Measurements from ENCODE around the gene GPATCH1.
"Not testable (repeated sequence)": the region's sequence is repeated elsewhere in the genome, so short reads cannot be mapped to it uniquely, and the experiment has no call there.

The GPATCH1 gene

GRCh38 chr19:33163481-33163880 lies 82.5 kb downstream of the GPATCH1 start:
- DNase-seq = no peak

DNA sequence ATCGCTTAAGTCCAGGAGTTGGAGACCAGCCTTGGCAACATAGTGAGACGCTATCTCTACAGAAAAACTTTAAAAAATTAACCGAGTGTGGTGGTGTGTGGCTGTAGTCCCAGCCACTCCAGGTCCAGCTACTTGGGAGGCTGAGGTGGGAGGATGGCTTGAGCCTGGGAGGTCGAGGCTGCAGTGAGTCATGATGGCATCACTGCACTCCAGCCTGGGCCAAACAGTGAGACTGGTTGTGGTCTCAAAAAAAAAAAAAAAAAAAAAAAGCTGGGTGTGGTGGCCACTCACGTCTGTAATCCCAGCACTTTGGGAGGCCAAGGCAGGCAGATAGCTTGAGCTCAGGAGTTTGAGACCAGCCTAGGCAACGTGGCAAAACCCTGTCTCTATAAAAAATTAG lies 85.1 kb downstream of the GPATCH1 start:
- not testable (repeated sequence) for DNase-seq

DNA sequence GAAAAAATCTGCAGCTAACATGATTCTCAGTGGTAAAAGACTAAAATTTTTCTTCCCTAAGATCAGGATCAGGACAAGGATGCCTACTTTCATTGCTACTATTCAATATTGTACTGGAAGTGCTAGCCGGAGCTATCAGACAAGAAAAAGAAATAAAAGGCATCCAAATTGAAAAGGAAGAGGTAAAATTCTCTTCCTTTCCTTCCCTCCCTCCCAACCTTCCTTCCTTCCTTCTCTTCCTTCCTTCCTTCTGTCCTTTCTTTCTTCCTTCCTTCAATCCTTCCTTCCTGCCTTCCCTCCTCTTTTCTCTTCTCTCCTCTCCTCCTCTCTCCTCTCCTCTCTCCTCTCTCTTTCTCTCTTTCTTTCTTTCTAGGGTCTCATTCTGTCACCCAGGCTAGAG lies 86.5 kb downstream of the GPATCH1 start:
- DNase-seq = no peak

DNA sequence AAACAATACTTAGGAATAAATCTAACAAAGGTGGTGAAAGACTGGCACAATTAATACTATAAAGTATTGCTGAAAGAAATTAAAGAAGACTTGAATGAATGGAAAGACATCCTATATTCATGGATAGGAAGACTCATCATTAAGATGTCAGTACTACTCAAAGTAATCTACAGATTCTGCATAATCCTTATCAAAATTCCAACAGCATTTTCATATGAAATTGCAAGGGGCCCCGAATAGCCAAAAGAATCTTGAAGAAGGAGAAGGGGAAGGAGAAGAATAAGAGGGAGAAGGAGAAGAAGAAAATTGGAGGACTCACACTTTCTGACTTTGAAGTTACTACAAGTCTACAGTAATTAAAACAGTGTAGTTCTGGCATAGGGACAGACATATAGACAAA lies 87.5 kb downstream of the GPATCH1 start:
- no peak for DNase-seq

- DNase-seq = no peak
Observed at GRCh38 chr19:33171222-33171795, 90.3 kb downstream of the GPATCH1 start.

DNA sequence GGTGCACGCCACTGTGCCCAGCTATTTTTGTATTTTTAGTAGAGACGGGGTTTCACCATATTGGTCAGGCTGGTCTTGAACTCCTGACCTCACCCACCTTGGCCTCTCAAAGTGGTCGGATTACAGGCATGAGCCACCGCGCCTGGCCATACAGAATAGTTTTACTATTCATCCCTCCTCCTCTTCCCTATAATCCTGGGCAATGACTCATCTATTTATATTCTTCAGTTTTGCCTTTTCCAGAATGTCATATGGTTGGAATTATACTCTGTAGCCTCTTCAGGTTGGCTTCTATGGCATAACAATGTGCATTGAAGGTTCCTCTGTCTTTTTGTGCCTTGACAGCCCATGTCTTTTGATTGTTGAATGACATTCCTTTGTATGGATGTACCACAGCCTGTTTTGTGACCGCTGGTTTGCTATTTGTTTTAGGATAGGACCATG lies 91.0 kb downstream of the GPATCH1 start:
- no peak for DNase-seq

- no peak for DNase-seq
Observed at GRCh38 chr19:33174186-33174585, 93.2 kb downstream of the GPATCH1 start.

DNA sequence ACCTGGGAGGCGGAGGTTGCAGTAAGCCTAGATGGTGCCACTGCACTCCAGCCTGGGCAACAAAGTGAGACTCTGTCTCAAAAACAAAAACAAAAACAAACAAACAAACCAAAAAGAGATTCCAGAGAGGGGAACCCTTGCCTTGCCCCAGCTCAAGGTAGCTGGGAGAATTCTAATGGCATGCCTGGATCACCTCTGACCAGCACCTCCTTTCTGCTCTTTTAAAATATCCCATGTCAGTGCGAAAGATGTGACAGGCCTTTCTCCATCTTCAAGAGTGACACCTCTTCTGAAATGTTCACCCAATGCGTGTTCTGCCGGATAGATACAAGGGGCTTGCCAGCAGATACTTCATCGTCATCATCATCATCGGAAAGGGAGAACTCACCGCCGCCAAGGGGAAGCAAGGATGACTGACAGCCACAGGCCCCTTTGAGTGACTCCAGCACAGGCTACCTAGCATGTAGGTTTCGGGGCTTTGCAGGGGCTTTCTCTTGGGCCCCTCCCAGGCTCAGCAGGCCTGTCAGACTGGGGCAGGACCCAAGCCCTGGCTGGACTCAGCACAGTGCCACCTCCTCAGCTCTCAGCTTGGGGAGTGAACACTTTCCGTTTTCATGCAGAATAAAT lies 94.3 kb downstream of the GPATCH1 start:
- no peak for DNase-seq

GRCh38 chr19:33175886-33176669 lies 95.1 kb downstream of the GPATCH1 start:
- DNase-seq = peak in 1 of 2 experiments; percentile 35

DNA sequence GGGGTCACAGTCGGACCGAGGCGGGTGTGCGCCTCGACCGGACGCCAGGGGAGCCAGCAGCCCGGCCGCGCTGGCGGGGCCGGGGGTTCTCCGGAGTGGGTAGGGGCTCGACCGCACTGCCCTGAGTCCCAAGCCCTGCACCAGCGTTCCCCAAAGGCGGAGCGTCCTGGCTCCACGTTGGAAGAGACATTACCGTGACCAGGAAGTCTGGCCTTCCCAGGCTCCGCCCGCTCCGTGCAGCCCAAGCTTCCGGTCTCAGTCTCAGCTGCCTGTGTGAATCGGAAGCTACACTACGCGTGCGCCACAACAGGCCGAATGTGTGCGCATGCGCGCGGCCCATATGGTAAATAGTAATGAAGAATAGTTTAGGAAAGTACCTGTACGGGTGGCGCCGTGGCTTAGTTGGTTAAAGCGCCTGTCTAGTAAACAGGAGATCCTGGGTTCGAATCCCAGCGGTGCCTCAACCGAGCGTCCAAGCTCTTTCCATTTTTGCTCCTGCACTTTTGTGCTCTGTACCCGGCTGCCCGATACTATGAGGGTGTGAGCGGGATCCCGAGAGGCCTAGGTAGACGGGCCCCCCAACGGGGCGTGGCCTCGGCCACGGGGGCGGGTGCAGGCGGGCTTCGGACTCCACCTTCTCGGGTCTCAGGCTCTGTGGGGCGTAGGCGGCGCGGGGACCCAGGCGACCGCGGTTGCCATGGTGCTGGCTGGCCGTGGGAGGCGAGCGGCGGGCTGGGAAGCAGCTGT lies 95.9 kb downstream of the GPATCH1 start:
- DNase-seq = peak; percentile 99

DNA sequence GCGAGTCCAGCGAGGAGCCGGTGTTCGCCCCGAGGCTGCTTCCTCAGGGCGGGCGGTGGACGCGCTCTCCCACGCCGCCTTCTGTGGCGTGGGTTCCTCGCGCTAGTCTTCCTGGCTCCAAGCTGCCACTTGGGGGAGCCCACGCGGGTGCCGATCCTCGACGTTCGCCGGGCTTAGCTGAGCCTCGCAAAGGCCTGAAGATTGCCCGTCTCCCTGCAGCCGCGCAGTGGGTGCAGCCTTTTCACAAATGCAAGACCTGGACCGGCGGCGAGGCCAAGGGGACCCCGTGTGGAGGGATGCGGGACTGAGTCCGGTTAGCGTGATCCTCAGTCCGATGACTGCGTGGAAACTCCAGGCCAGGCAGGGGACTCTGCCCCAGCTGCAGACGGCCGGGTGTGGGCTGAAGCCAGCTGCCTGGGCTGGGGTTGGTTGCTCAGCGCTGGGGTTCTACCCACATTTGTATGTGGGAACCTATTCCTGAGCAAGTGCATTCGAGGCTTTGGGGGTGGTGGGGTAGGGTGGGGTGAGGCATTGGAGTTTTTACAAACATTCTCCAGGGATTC lies 96.5 kb downstream of the GPATCH1 start:
- peak; percentile 42 to 64 for DNase-seq
